ENCODE measurements around the gene MAT1A. TPM values are rescaled to one million over a fixed set of nuclear protein-coding genes. Genes with fewer than 3 reads are reported as not detected.

The MAT1A gene
- total RNA-seq, 1 experiment from 2014 or later = 1.6 TPM

DNA sequence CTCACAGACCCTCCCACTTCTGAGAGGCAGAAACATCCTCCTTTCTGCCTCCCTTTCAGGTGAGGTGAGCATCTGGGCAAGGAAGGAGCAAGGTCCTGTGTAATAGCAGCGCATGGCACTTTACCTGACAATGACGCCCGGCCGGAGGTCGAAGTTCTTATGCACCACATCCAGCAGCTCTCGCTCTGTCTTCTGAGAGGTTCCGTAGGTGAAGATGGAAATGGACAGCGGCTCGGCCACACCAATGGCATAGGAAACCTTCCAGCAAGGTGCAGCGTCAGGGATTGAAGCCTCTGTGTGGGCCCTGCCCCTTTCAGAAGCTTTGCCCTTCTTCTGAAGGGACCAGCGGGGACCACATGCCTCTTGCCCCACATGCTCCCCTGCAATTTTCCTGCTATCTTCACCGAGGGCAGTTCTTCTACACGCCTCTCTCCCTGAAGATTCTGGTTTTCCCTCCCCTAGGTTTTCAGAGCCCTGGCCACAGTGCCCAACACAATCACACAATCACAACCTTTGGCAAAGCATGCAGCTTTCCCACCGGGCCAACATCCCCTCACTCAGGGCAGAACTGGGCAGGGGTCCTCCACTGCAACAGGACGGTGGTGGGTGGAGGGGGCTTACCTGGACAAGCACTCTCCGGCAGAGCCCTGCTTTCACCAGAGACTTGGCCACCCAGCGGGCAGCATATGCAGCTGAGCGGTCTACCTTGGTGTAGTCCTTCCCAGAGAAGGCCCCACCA lies 14.9 kb downstream of the MAT1A start:
- Histone ChIP-seq H3K27me3 (ENCODE audit: insufficient read depth, low read length) (no peaks in the 10 kb centered on the region), H3K9me2 (ENCODE audit: insufficient read depth) (no peaks in the 10 kb centered on the region), H4K20me1 (ENCODE audit: insufficient read depth) (no peaks in the 10 kb centered on the region), H3K4me3 (replicated peaks in 1 of 2; ENCODE audit: low read depth in 1 of 2, low read length in 2 of 2) (no peak overlapping the region), H2AFZ (ENCODE audit: low read depth, low read length, poor library complexity, severe bottlenecking) (no peak overlapping the region), H3K27ac (ENCODE audit: low read depth, low read length) (no peak overlapping the region), H3K79me2 (ENCODE audit: insufficient read depth, low read length) (no peaks in the 10 kb centered on the region), H3K9me3 (ENCODE audit: control insufficient read depth in 1 of 2, insufficient read depth in 1 of 2, low read depth in 1 of 2, low read length in 2 of 2) (no peaks in the 10 kb centered on the region), H3K4me1 (ENCODE audit: control insufficient read depth in 1 of 2, insufficient read depth in 2 of 2, low read length in 2 of 2) (no peaks in the 10 kb centered on the region), H3K9ac (ENCODE audit: low read length) (no peak overlapping the region), H3K4me2 (ENCODE audit: low read length) (no peak overlapping the region), H3K36me3 (ENCODE audit: control insufficient read depth in 1 of 2, insufficient read depth in 2 of 2, low read length in 2 of 2) (no peaks in the 10 kb centered on the region)
- no peak for ATAC-seq
- ChIA-PET POLR2A (no interaction called here), CTCF (no interaction called here), RAD21 (ENCODE audit: low non-redundant PET in 1 of 2, low total read pairs in 2 of 2, uncharacterized antibody in 2 of 2, unreplicated experiment in 2 of 2) (no interaction called here)
- intact Hi-C loops (cut with micrococcal nuclease) = no loop called here
- BruUV-seq (replicated peaks) = no TSS peak
- TF ChIP-seq, protein P1, sequence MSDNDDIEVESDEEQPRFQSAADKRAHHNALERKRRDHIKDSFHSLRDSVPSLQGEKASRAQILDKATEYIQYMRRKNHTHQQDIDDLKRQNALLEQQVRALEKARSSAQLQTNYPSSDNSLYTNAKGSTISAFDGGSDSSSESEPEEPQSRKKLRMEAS (IDR thresholded peaks at IDR 0.05) = no peak
- TF ChIP-seq ZNF274 (IDR thresholded peaks at IDR 0.05; ENCODE audit: low read depth, low read length) (no peak), SIN3A (IDR thresholded peaks at IDR 0.05; ENCODE audit: low read depth) (no peak), RAD21 (IDR thresholded peaks at IDR 0.05; ENCODE audit: low read depth) (no peak), YY1 (IDR thresholded peaks at IDR 0.05; ENCODE audit: extremely low read depth, insufficient replicate concordance, low read depth, low read length) (no peak), SRF (IDR thresholded peaks at IDR 0.05; ENCODE audit: low read depth) (no peak), FOSL1 (IDR thresholded peaks at IDR 0.05; ENCODE audit: low read depth) (no peak), CEBPB (IDR thresholded peaks at IDR 0.05; ENCODE audit: low read depth) (no peak), CBX3 (IDR thresholded peaks at IDR 0.05; ENCODE audit: low read depth) (no peak), EZH2phosphoT487 (IDR thresholded peaks at IDR 0.05; ENCODE audit: borderline replicate concordance) (no peak), POLR2A (IDR thresholded peaks at IDR 0.05; ENCODE audit: borderline replicate concordance, extremely low read depth, insufficient read depth, insufficient read length) (no peak)
- TF ChIP-seq, protein P2, sequence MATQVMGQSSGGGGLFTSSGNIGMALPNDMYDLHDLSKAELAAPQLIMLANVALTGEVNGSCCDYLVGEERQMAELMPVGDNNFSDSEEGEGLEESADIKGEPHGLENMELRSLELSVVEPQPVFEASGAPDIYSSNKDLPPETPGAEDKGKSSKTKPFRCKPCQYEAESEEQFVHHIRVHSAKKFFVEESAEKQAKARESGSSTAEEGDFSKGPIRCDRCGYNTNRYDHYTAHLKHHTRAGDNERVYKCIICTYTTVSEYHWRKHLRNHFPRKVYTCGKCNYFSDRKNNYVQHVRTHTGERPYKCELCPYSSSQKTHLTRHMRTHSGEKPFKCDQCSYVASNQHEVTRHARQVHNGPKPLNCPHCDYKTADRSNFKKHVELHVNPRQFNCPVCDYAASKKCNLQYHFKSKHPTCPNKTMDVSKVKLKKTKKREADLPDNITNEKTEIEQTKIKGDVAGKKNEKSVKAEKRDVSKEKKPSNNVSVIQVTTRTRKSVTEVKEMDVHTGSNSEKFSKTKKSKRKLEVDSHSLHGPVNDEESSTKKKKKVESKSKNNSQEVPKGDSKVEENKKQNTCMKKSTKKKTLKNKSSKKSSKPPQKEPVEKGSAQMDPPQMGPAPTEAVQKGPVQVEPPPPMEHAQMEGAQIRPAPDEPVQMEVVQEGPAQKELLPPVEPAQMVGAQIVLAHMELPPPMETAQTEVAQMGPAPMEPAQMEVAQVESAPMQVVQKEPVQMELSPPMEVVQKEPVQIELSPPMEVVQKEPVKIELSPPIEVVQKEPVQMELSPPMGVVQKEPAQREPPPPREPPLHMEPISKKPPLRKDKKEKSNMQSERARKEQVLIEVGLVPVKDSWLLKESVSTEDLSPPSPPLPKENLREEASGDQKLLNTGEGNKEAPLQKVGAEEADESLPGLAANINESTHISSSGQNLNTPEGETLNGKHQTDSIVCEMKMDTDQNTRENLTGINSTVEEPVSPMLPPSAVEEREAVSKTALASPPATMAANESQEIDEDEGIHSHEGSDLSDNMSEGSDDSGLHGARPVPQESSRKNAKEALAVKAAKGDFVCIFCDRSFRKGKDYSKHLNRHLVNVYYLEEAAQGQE (IDR thresholded peaks at IDR 0.05; ENCODE audit: low read depth) = no peak
- TF ChIP-seq, protein P3, sequence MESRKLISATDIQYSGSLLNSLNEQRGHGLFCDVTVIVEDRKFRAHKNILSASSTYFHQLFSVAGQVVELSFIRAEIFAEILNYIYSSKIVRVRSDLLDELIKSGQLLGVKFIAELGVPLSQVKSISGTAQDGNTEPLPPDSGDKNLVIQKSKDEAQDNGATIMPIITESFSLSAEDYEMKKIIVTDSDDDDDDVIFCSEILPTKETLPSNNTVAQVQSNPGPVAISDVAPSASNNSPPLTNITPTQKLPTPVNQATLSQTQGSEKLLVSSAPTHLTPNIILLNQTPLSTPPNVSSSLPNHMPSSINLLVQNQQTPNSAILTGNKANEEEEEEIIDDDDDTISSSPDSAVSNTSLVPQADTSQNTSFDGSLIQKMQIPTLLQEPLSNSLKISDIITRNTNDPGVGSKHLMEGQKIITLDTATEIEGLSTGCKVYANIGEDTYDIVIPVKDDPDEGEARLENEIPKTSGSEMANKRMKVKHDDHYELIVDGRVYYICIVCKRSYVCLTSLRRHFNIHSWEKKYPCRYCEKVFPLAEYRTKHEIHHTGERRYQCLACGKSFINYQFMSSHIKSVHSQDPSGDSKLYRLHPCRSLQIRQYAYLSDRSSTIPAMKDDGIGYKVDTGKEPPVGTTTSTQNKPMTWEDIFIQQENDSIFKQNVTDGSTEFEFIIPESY (IDR thresholded peaks at IDR 0.05; ENCODE audit: extremely low read depth, insufficient replicate concordance, low read length) = no peak
- no peak for DNase-seq (ENCODE audit: low read depth, low spot score)
